ENCODE measurements around the gene CARMIL3.

CARMIL3 gene

GRCh38 chr14:24060443-24060842 lies 8.6 kb downstream of the CARMIL3 start:
- Histone ChIP-seq H2BK120ac (ENCODE audit: insufficient read depth, low read length, poor library complexity) (no peak overlapping the region), H4K12ac (ENCODE audit: low read depth, low read length) (no peak overlapping the region), H4K8ac (ENCODE audit: low read depth, low read length) (no peak overlapping the region), H2BK5ac (ENCODE audit: low read depth, low read length, poor library complexity) (no peak overlapping the region), H3K23ac (ENCODE audit: low read length) (no peak overlapping the region), H3K27me3 (ENCODE audit: insufficient read depth, low read length) (no peaks in the 10 kb centered on the region), H3K4me2 (ENCODE audit: low read length) (no peak overlapping the region), H3K79me2 (ENCODE audit: control insufficient read depth, insufficient read depth, low read length, poor library complexity) (no peaks in the 10 kb centered on the region), H3K79me1 (ENCODE audit: low read length) (no peaks in the 10 kb centered on the region), H2BK12ac (ENCODE audit: low read length) (no peak overlapping the region), H3K4me3 (ENCODE audit: low read depth, low read length) (no peak overlapping the region), H4K91ac (ENCODE audit: low read depth, low read length) (no peak overlapping the region), H3K4me1 (ENCODE audit: control insufficient read depth in 1 of 2, insufficient read depth in 2 of 2, low read length in 2 of 2) (no peaks in the 10 kb centered on the region), H3K27ac (ENCODE audit: low read depth, low read length) (no peak overlapping the region), H3K18ac (ENCODE audit: low read length) (no peak overlapping the region), H3K14ac (ENCODE audit: low read length) (no peak overlapping the region), H3K9me3 (ENCODE audit: insufficient read depth, low read depth, low read length) (no peaks in the 10 kb centered on the region), H2AFZ (ENCODE audit: insufficient read depth, low read length, poor library complexity) (no peak overlapping the region), H3K4ac (ENCODE audit: low read depth, low read length) (no peak overlapping the region), H2AK5ac (ENCODE audit: low read length) (no peak overlapping the region), H3K36me3 (ENCODE audit: control insufficient read depth in 1 of 2, insufficient read depth in 2 of 2, low read length in 2 of 2) (no peaks in the 10 kb centered on the region), H3K9ac (ENCODE audit: low read length) (no peak overlapping the region)
- no CpG with 5 or more reads among the region's 10 CpGs for WGBS (ENCODE audit: extremely low coverage, insufficient coverage, insufficient read length)
- no peak for DNase-seq

- Histone ChIP-seq H3K23ac (ENCODE audit: low read length) (no peak overlapping the region), H3K4me2 (ENCODE audit: low read length) (no peak overlapping the region), H3K4me3 (ENCODE audit: low read depth, low read length) (no peak overlapping the region), H2BK5ac (ENCODE audit: low read depth, low read length, poor library complexity) (no peak overlapping the region), H3K18ac (ENCODE audit: low read length) (no peak overlapping the region), H2BK120ac (ENCODE audit: insufficient read depth, low read length, poor library complexity) (no peak overlapping the region), H3K79me2 (ENCODE audit: control insufficient read depth, insufficient read depth, low read length, poor library complexity) (no peaks in the 10 kb centered on the region), H3K9me3 (ENCODE audit: insufficient read depth, low read depth, low read length) (no peaks in the 10 kb centered on the region), H3K4ac (ENCODE audit: low read depth, low read length) (no peak overlapping the region), H2AFZ (ENCODE audit: insufficient read depth, low read length, poor library complexity) (no peak overlapping the region), H3K79me1 (ENCODE audit: low read length) (no peaks in the 10 kb centered on the region), H3K9ac (ENCODE audit: low read length) (no peak overlapping the region), H3K14ac (ENCODE audit: low read length) (no peak overlapping the region), H4K91ac (ENCODE audit: low read depth, low read length) (no peak overlapping the region), H4K8ac (ENCODE audit: low read depth, low read length) (no peak overlapping the region), H3K4me1 (ENCODE audit: control insufficient read depth in 1 of 2, insufficient read depth in 2 of 2, low read length in 2 of 2) (no peaks in the 10 kb centered on the region), H2AK5ac (ENCODE audit: low read length) (no peak overlapping the region), H3K27ac (ENCODE audit: low read depth, low read length) (no peak overlapping the region), H4K12ac (ENCODE audit: low read depth, low read length) (no peak overlapping the region), H3K36me3 (ENCODE audit: control insufficient read depth in 1 of 2, insufficient read depth in 2 of 2, low read length in 2 of 2) (no peaks in the 10 kb centered on the region), H3K27me3 (ENCODE audit: insufficient read depth, low read length) (no peaks in the 10 kb centered on the region), H2BK12ac (ENCODE audit: low read length) (no peak overlapping the region)
- no peak for DNase-seq
- WGBS (ENCODE audit: extremely low coverage, insufficient coverage, insufficient read length): no CpG with 5 or more reads among the region's 7 CpGs
Observed at GRCh38 chr14:24060984-24061913, 9.4 kb downstream of the CARMIL3 start.

- H4K91ac ChIP-seq (ENCODE audit: low read depth, low read length): no peak overlapping the region
- H3K27ac ChIP-seq (ENCODE audit: low read depth, low read length): no peak overlapping the region
- no peak overlapping the region for H3K18ac ChIP-seq (ENCODE audit: low read length)
- no peak overlapping the region for H2BK120ac ChIP-seq (ENCODE audit: insufficient read depth, low read length, poor library complexity)
- H3K14ac ChIP-seq (ENCODE audit: low read length): no peak overlapping the region
- no CpG with 5 or more reads among the region's 14 CpGs for WGBS (ENCODE audit: extremely low coverage, insufficient coverage, insufficient read length)
- H3K4me1 ChIP-seq (ENCODE audit: control insufficient read depth in 1 of 2, insufficient read depth in 2 of 2, low read length in 2 of 2): no peaks in the 10 kb centered on the region
- no peak overlapping the region for H3K4me3 ChIP-seq (ENCODE audit: low read depth, low read length)
- no peak overlapping the region for H4K12ac ChIP-seq (ENCODE audit: low read depth, low read length)
- no peaks in the 10 kb centered on the region for H3K36me3 ChIP-seq (ENCODE audit: control insufficient read depth in 1 of 2, insufficient read depth in 2 of 2, low read length in 2 of 2)
- no peaks in the 10 kb centered on the region for H3K9me3 ChIP-seq (ENCODE audit: insufficient read depth, low read depth, low read length)
- H3K79me1 ChIP-seq (ENCODE audit: low read length): no peaks in the 10 kb centered on the region
- no peak overlapping the region for H3K4me2 ChIP-seq (ENCODE audit: low read length)
- DNase-seq: no peak
- H2AFZ ChIP-seq (ENCODE audit: insufficient read depth, low read length, poor library complexity): no peak overlapping the region
- no peak overlapping the region for H4K8ac ChIP-seq (ENCODE audit: low read depth, low read length)
- no peak overlapping the region for H2BK12ac ChIP-seq (ENCODE audit: low read length)
- H3K4ac ChIP-seq (ENCODE audit: low read depth, low read length): no peak overlapping the region
- no peak overlapping the region for H3K9ac ChIP-seq (ENCODE audit: low read length)
- H2AK5ac ChIP-seq (ENCODE audit: low read length): no peak overlapping the region
- H3K79me2 ChIP-seq (ENCODE audit: control insufficient read depth, insufficient read depth, low read length, poor library complexity): no peaks in the 10 kb centered on the region
- H3K27me3 ChIP-seq (ENCODE audit: insufficient read depth, low read length): no peaks in the 10 kb centered on the region
- H2BK5ac ChIP-seq (ENCODE audit: low read depth, low read length, poor library complexity): no peak overlapping the region
- no peak overlapping the region for H3K23ac ChIP-seq (ENCODE audit: low read length)
Observed at GRCh38 chr14:24062216-24062980, 10.6 kb downstream of the CARMIL3 start.

GRCh38 chr14:24063263-24063836 lies 11.5 kb downstream of the CARMIL3 start:
- H3K14ac ChIP-seq (ENCODE audit: low read length): no peak overlapping the region
- H3K36me3 ChIP-seq (ENCODE audit: control insufficient read depth in 1 of 2, insufficient read depth in 2 of 2, low read length in 2 of 2): no peaks in the 10 kb centered on the region
- H3K4me1 ChIP-seq (ENCODE audit: control insufficient read depth in 1 of 2, insufficient read depth in 2 of 2, low read length in 2 of 2): no peaks in the 10 kb centered on the region
- H3K79me2 ChIP-seq (ENCODE audit: control insufficient read depth, insufficient read depth, low read length, poor library complexity): no peaks in the 10 kb centered on the region
- no peak overlapping the region for H4K91ac ChIP-seq (ENCODE audit: low read depth, low read length)
- no peak for DNase-seq
- no peaks in the 10 kb centered on the region for H3K79me1 ChIP-seq (ENCODE audit: low read length)
- H3K4me3 ChIP-seq (ENCODE audit: low read depth, low read length): no peak overlapping the region
- no peak overlapping the region for H2BK120ac ChIP-seq (ENCODE audit: insufficient read depth, low read length, poor library complexity)
- H2AK5ac ChIP-seq (ENCODE audit: low read length): no peak overlapping the region
- no peak overlapping the region for H3K4me2 ChIP-seq (ENCODE audit: low read length)
- H2BK5ac ChIP-seq (ENCODE audit: low read depth, low read length, poor library complexity): no peak overlapping the region
- no peaks in the 10 kb centered on the region for H3K9me3 ChIP-seq (ENCODE audit: insufficient read depth, low read depth, low read length)
- no peaks in the 10 kb centered on the region for H3K27me3 ChIP-seq (ENCODE audit: insufficient read depth, low read length)
- H3K23ac ChIP-seq (ENCODE audit: low read length): no peak overlapping the region
- no peak overlapping the region for H4K8ac ChIP-seq (ENCODE audit: low read depth, low read length)
- WGBS (ENCODE audit: extremely low coverage, insufficient coverage, insufficient read length): no CpG with 5 or more reads among the region's 4 CpGs
- H3K4ac ChIP-seq (ENCODE audit: low read depth, low read length): no peak overlapping the region
- no peak overlapping the region for H3K27ac ChIP-seq (ENCODE audit: low read depth, low read length)
- H3K18ac ChIP-seq (ENCODE audit: low read length): no peak overlapping the region
- H2AFZ ChIP-seq (ENCODE audit: insufficient read depth, low read length, poor library complexity): no peak overlapping the region
- H3K9ac ChIP-seq (ENCODE audit: low read length): no peak overlapping the region
- no peak overlapping the region for H2BK12ac ChIP-seq (ENCODE audit: low read length)
- H4K12ac ChIP-seq (ENCODE audit: low read depth, low read length): no peak overlapping the region

Data from trophoblast cell (in vitro differentiated cells and primary cell).